Astrocyte (in vitro differentiated cells and primary cell): ENCODE measurements around the gene ENPP4. TPM values are rescaled to one million over a fixed set of nuclear protein-coding genes. Genes with fewer than 3 reads are reported as not detected.

ENCODE experiments used
- DNase-seq: peaks from one replicate; pipeline ENCODE4 v3.0.0-alpha.2; 2010; ENCODE audit warnings: low read depth
- FAIRE-seq: peaks from 2 replicates; lab custom pipeline; 2011; peaks lifted over from hg19 to GRCh38; lab: Jason Lieb, UNC
- H2AFZ ChIP-seq: 2 replicates; pipeline ENCODE4 v1.6.0; 2012; ENCODE audit warnings: low read depth, low read length, inconsistent platforms
- H3K27ac ChIP-seq: 2 replicates; pipeline ENCODE4 v1.5.1; 2011; ENCODE audit warnings: low read depth, low read length, inconsistent platforms
- H3K27me3 ChIP-seq: 2 replicates; pipeline ENCODE4 v1.6.0; 2011; ENCODE audit warnings: low read length, inconsistent platforms; ENCODE audit not compliant: insufficient read depth
- H3K36me3 ChIP-seq: 2 replicates; pipeline ENCODE4 v1.5.1; 2011; ENCODE audit warnings: low read length, inconsistent platforms; ENCODE audit not compliant: insufficient read depth
- H3K4me1 ChIP-seq: 2 replicates; pipeline ENCODE4 v1.5.1; 2011; ENCODE audit warnings: low read length, inconsistent platforms; ENCODE audit not compliant: insufficient read depth
- H3K4me2 ChIP-seq: 2 replicates; pipeline ENCODE4 v1.6.0; 2012; ENCODE audit warnings: low read length, inconsistent platforms
- H3K4me3 ChIP-seq: 2 replicates; pipeline ENCODE4 v1.5.1; 2011; ENCODE audit warnings: low read depth, mild to moderate bottlenecking, low read length, inconsistent platforms; ENCODE audit not compliant: insufficient read depth
- H3K79me2 ChIP-seq: 2 replicates; pipeline ENCODE4 v1.6.0; 2012; ENCODE audit warnings: mild to moderate bottlenecking, low read length, inconsistent platforms; ENCODE audit not compliant: insufficient read depth
- H3K9ac ChIP-seq: 2 replicates; pipeline ENCODE4 v1.6.0; 2012; ENCODE audit warnings: mild to moderate bottlenecking, low read length, inconsistent platforms
- H3K9me3 ChIP-seq: 2 replicates; pipeline ENCODE4 v1.5.1; 2012; ENCODE audit warnings: low read depth, mild to moderate bottlenecking, low read length, inconsistent platforms; ENCODE audit not compliant: insufficient read depth
- H4K20me1 ChIP-seq: 2 replicates; pipeline ENCODE4 v1.6.0; 2012; ENCODE audit warnings: low read length, inconsistent platforms; ENCODE audit not compliant: insufficient read depth
- H3K27ac Mint-ChIP-seq: one replicate; pipeline ENCODE4 v1.8.0; 2021; ENCODE audit warnings: mild to moderate bottlenecking, mixed read lengths; ENCODE audit not compliant: unreplicated experiment
- H3K27me3 Mint-ChIP-seq: one replicate; pipeline ENCODE4 v1.8.0; 2021; ENCODE audit warnings: low read depth, mixed read lengths; ENCODE audit not compliant: unreplicated experiment
- H3K36me3 Mint-ChIP-seq: one replicate; pipeline ENCODE4 v1.8.0; 2021; ENCODE audit warnings: low read depth, mixed read lengths; ENCODE audit not compliant: unreplicated experiment
- H3K4me1 Mint-ChIP-seq: one replicate; pipeline ENCODE4 v1.8.0; 2021; ENCODE audit warnings: low read depth, mixed read lengths; ENCODE audit not compliant: unreplicated experiment
- H3K4me3 Mint-ChIP-seq: one replicate; pipeline ENCODE4 v1.8.0; 2021; ENCODE audit warnings: mild to moderate bottlenecking, moderate library complexity, mixed read lengths; ENCODE audit not compliant: unreplicated experiment
- H3K9me3 Mint-ChIP-seq: one replicate; pipeline ENCODE4 v1.8.0; 2021; ENCODE audit warnings: mild to moderate bottlenecking, mixed read lengths; ENCODE audit not compliant: unreplicated experiment
- EZH2 ChIP-seq: IDR thresholded peaks from 2 replicates; pipeline ENCODE4 v1.6.1; 2012; ENCODE audit warnings: mild to moderate bottlenecking, low read length, inconsistent platforms; ENCODE audit not compliant: insufficient read depth
- total RNA-seq: library from RNA; stranded (reverse); gene quantifications from 2 replicates; pipeline ENCODE4 v1.2.1, GENCODE V29; 2021
- TF ChIP-seq, protein P1 (sequence below): IDR thresholded peaks from 2 replicates; pipeline ENCODE4 v1.5.1; 2011; ENCODE audit warnings: low read depth, mild to moderate bottlenecking, inconsistent platforms, low read length, moderate library complexity; ENCODE audit not compliant: insufficient read depth

The ENPP4 gene
- total RNA-seq, 1 donor from 2014 or later, result 5.7 TPM

DNA sequence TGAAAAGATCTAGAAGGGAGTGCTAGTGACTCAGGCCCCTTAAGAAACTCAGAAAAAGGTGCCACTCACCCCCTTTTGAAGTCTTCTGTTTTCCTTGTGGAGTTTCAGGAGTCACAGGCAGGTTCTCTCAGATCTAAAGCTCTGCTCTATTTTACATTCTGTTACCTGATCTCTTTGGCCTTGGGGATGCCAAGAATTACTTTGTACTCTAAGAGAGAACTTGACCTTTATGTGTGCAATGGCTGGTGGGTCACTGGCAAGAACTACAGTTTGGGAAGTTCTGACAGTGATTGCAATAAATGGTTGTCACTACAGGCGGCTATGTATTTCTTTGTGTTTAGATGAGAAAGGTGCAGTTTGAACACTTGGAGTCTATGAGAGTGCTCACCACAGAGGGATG lies 24.2 kb upstream of the ENPP4 start:
- Mint-ChIP-seq H3K27ac (no peak overlapping the region), H3K9me3 (peaks cover 5% of the 10 kb centered on the region), H3K27me3 (no peaks in the 10 kb centered on the region), H3K36me3 (no peaks in the 10 kb centered on the region), H3K4me1 (no peaks in the 10 kb centered on the region), H3K4me3 (no peak overlapping the region)
- DNase-seq, result no peak
- H3K4me3 ChIP-seq, result no peak overlapping the region
- no peaks in the 10 kb centered on the region for H4K20me1 ChIP-seq
- H3K79me2 ChIP-seq, result no peaks in the 10 kb centered on the region
- no peak overlapping the region for H3K4me2 ChIP-seq
- no peak for FAIRE-seq
- H2AFZ ChIP-seq, result no peak overlapping the region
- TF ChIP-seq, protein P1, sequence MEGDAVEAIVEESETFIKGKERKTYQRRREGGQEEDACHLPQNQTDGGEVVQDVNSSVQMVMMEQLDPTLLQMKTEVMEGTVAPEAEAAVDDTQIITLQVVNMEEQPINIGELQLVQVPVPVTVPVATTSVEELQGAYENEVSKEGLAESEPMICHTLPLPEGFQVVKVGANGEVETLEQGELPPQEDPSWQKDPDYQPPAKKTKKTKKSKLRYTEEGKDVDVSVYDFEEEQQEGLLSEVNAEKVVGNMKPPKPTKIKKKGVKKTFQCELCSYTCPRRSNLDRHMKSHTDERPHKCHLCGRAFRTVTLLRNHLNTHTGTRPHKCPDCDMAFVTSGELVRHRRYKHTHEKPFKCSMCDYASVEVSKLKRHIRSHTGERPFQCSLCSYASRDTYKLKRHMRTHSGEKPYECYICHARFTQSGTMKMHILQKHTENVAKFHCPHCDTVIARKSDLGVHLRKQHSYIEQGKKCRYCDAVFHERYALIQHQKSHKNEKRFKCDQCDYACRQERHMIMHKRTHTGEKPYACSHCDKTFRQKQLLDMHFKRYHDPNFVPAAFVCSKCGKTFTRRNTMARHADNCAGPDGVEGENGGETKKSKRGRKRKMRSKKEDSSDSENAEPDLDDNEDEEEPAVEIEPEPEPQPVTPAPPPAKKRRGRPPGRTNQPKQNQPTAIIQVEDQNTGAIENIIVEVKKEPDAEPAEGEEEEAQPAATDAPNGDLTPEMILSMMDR, result no peak
- TF ChIP-seq EZH2, result no peak
- no peaks in the 10 kb centered on the region for H3K9me3 ChIP-seq
- H3K27me3 ChIP-seq, result no peaks in the 10 kb centered on the region
- no peaks in the 10 kb centered on the region for H3K36me3 ChIP-seq
- no peak overlapping the region for H3K9ac ChIP-seq
- no peak overlapping the region for H3K27ac ChIP-seq
- no peaks in the 10 kb centered on the region for H3K4me1 ChIP-seq

DNA sequence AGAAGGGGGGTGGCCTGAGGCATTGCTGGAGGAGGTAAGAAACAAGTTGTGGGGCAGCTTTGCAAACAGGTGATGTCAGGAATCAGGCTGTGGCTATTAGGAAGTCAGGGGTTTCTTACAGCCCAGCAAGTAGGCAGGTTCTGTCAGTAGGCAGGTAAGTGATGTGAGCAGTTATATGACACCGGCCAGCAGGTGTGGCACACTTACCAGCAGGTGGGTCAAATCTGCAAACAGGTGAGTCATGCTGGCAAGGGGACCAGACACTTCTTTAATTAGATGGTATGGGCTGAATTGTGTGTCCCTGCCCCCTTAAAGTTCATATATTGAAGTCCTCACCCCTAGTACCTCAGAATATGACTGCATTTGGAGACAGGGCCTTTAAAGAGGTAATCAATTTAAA lies 16.4 kb upstream of the ENPP4 start:
- Histone ChIP-seq H3K27me3 (no peaks in the 10 kb centered on the region), H2AFZ (no peak overlapping the region), H3K9ac (no peak overlapping the region), H3K4me2 (no peak overlapping the region), H4K20me1 (no peaks in the 10 kb centered on the region), H3K4me1 (no peaks in the 10 kb centered on the region), H3K4me3 (no peak overlapping the region), H3K9me3 (no peaks in the 10 kb centered on the region), H3K36me3 (no peaks in the 10 kb centered on the region), H3K27ac (no peak overlapping the region), H3K79me2 (no peaks in the 10 kb centered on the region)
- H3K36me3 Mint-ChIP-seq, result no peaks in the 10 kb centered on the region
- H3K9me3 Mint-ChIP-seq, result peaks cover 7% of the 10 kb centered on the region
- no peak for TF ChIP-seq EZH2
- TF ChIP-seq, protein P1, result no peak
- no peaks in the 10 kb centered on the region for H3K4me1 Mint-ChIP-seq
- H3K4me3 Mint-ChIP-seq, result no peak overlapping the region
- FAIRE-seq, result no peak
- H3K27me3 Mint-ChIP-seq, result peaks cover 5% of the 10 kb centered on the region
- H3K27ac Mint-ChIP-seq, result no peak overlapping the region
- DNase-seq, result no peak

DNA sequence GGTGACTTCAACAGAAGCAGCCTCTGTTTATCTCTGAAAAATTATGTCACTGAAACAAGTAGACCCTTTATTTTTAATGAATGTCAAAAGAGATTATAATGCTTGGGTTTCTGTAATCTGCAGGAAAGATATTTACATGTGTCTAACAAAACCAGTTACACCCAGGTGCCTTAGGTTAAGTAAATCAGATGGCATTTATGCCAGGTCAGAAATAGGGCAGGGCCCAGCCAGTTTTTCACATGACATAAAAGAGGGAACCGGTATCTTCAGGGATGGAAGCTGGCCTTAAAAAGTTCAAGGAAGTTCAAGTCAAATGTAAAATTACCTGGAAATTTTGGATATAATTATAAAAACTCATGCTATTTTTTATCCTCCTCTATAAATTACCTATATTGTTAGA lies 14.2 kb upstream of the ENPP4 start:
- Histone ChIP-seq H3K4me1 (no peaks in the 10 kb centered on the region), H2AFZ (no peak overlapping the region), H3K4me3 (no peak overlapping the region), H3K9me3 (no peaks in the 10 kb centered on the region), H3K36me3 (no peaks in the 10 kb centered on the region), H3K79me2 (no peaks in the 10 kb centered on the region), H4K20me1 (no peaks in the 10 kb centered on the region), H3K4me2 (no peak overlapping the region), H3K27ac (no peak overlapping the region), H3K27me3 (no peaks in the 10 kb centered on the region), H3K9ac (no peak overlapping the region)
- no peak for FAIRE-seq
- Mint-ChIP-seq H3K4me3 (no peak overlapping the region), H3K9me3 (peaks cover 3% of the 10 kb centered on the region), H3K36me3 (no peaks in the 10 kb centered on the region), H3K4me1 (no peaks in the 10 kb centered on the region), H3K27me3 (peaks cover 5% of the 10 kb centered on the region), H3K27ac (no peak overlapping the region)
- no peak for TF ChIP-seq EZH2
- TF ChIP-seq, protein P1, result no peak
- no peak for DNase-seq
